HL-60 (cell line): ENCODE results near the gene TRAM2.

Experiments
- DNase-seq, 2 experiments: peaks; one replicate each; pipeline ENCODE4 v3.0.0-alpha.2; 2010 to 2020; ENCODE audit warnings: low read depth in 1 of 2, low spot score in 1 of 2
- H3K27ac ChIP-seq: fragments of 250-450 bp; sonication (Bioruptor Pico); replicated peaks from 2 replicates; pipeline ENCODE4 v1.5.1; 2020; ENCODE audit warnings: mild to moderate bottlenecking, moderate library complexity
- H3K27me3 ChIP-seq: fragments of 250-450 bp; sonication (Bioruptor Pico); 2 replicates; pipeline ENCODE4 v1.5.1; 2021; ENCODE audit warnings: mild to moderate bottlenecking, moderate library complexity; ENCODE audit not compliant: insufficient read depth, poor library complexity, severe bottlenecking
- H3K4me3 ChIP-seq: replicated peaks from 2 replicates; pipeline ENCODE4 v1.5.1; 2011; ENCODE audit warnings: mild to moderate bottlenecking, control low read depth, low read length; ENCODE audit not compliant: insufficient read depth
- CTCF ChIP-seq: IDR thresholded peaks from one replicate; pipeline ENCODE4 v1.5.1; 2011; ENCODE audit warnings: low read length, control low read depth, inconsistent platforms; ENCODE audit not compliant: insufficient read depth
- GABPA ChIP-seq: IDR thresholded peaks from 2 replicates; pipeline ENCODE4 v1.6.1; 2012; ENCODE audit warnings: low read depth
- POLR2AphosphoS5 ChIP-seq: IDR thresholded peaks from 2 replicates; pipeline ENCODE4 v1.6.1; 2012; ENCODE audit warnings: low read depth
- REST ChIP-seq: IDR thresholded peaks from 2 replicates; pipeline ENCODE4 v1.6.1; 2012; ENCODE audit warnings: low read depth; ENCODE audit not compliant: insufficient replicate concordance
- SPI1 ChIP-seq: IDR thresholded peaks from 2 replicates; pipeline ENCODE4 v1.6.1; 2012; ENCODE audit warnings: low read depth, mild to moderate bottlenecking, borderline replicate concordance

TRAM2 gene

GRCh38 chr6:52611833-52612232 is 35.0 kb upstream of the TRAM2 start:
- Histone ChIP-seq H3K27ac (no peak overlapping the region), H3K27me3 (no peaks in the 10 kb centered on the region), H3K4me3 (no peak overlapping the region)
- TF ChIP-seq POLR2AphosphoS5, result no peak
- TF ChIP-seq GABPA, result no peak
- no peak for TF ChIP-seq CTCF
- no peak for TF ChIP-seq REST
- no peak for DNase-seq

DNA sequence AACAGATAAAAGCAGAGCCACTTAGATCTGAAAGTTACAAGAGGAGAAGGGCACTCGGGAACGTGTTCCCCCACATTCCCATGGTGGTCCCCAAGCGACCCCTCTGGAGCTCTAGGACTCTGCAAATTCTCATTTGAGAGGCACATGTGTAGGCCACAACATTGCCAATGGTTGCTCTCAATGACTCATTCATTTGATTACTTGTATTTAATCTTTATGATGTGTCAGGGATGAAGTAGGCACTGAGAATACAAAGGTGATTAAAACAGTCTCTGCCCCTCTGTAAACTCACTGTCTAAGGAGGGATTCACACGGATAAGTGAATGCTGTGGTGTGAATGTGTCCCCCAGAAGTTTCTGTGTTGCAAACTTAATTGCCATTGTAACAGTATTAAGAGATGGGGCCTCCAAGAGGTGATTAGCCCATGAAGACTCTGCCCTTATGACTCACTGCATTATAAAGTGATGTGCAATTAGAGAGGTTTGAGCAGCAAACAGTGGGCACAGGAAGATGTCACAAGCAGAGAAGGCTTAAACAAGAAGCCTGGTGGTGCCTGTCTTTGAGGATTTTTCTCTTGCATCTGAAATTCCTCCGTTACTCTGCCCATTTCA is 34.0 kb upstream of the TRAM2 start:
- no peak for DNase-seq
- H3K27ac ChIP-seq, result no peak overlapping the region
- TF ChIP-seq REST (no peak), CTCF (no peak), POLR2AphosphoS5 (no peak), GABPA (no peak), SPI1 (no peak)
- no peak overlapping the region for H3K4me3 ChIP-seq
- H3K27me3 ChIP-seq, result no peaks in the 10 kb centered on the region

DNA sequence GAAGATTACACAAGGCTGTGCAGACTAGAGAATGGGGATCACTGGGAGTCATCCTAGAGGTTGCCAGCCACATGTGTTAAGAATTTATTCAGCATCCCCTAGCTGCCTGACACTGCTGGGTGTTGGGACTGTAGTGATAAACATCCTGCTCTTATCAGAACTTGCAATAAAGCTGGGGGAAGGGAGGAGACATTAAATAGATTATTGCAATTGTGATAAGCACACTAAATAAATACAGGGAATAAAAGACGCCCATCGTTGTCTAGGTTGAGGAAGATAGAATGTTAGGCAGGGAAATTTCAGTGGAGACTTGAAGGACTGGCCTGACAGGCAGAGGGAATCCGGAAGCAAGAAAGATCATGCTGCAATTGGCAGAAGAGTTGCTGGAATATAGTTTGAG is 33.2 kb upstream of the TRAM2 start:
- TF ChIP-seq CTCF, result no peak
- no peak for TF ChIP-seq REST
- no peak for TF ChIP-seq SPI1
- no peak for TF ChIP-seq GABPA
- no peak for TF ChIP-seq POLR2AphosphoS5
- no peak overlapping the region for H3K27ac ChIP-seq
- no peak for DNase-seq

More for the DNA sequence above, 33.2 kb upstream of the TRAM2 start:
- no peaks in the 10 kb centered on the region for H3K27me3 ChIP-seq
- H3K4me3 ChIP-seq, result no peak overlapping the region
